Measurements from ENCODE around the gene THOC3.
"Not testable (repeated sequence)": the region's sequence is repeated elsewhere in the genome, so short reads cannot be mapped to it uniquely, and the experiment has no call there.

The THOC3 gene

GRCh38 chr5:175967471-175968372, at the start of gene THOC3:
Gene THOC3, minus strand, starts transcription at chr5:175968315. Its CDS starts 107 bp downstream, at chr5:175968208.
- peak; percentile 77 for DNase-seq (ENCODE audit: low read depth)

GRCh38 chr5:176017324-176017723, 49.2 kb upstream of the THOC3 start:
- DNase-seq (ENCODE audit: low read depth) = not testable (repeated sequence)

- not testable (repeated sequence) for DNase-seq (ENCODE audit: low read depth)
Observed at GRCh38 chr5:176014360-176014759, 46.2 kb upstream of the THOC3 start.

- DNase-seq (ENCODE audit: low read depth) = not testable (repeated sequence)
Observed at GRCh38 chr5:176011088-176011487, 43.0 kb upstream of the THOC3 start.

GRCh38 chr5:176010202-176010601, 42.1 kb upstream of the THOC3 start:
- DNase-seq (ENCODE audit: low read depth) = not testable (repeated sequence)

GRCh38 chr5:176007220-176007619, 39.1 kb upstream of the THOC3 start:
- DNase-seq (ENCODE audit: low read depth) = not testable (repeated sequence)

GRCh38 chr5:176006819-176007218, 38.7 kb upstream of the THOC3 start:
- not testable (repeated sequence) for DNase-seq (ENCODE audit: low read depth)

GRCh38 chr5:175997979-175998378, 29.9 kb upstream of the THOC3 start:
- DNase-seq (ENCODE audit: low read depth) = not testable (repeated sequence)

GRCh38 chr5:175997495-175997894, 29.4 kb upstream of the THOC3 start:
- not testable (repeated sequence) for DNase-seq (ENCODE audit: low read depth)

GRCh38 chr5:175996791-175997190, 28.7 kb upstream of the THOC3 start:
- not testable (repeated sequence) for DNase-seq (ENCODE audit: low read depth)

- DNase-seq (ENCODE audit: low read depth) = not testable (repeated sequence)
Observed at GRCh38 chr5:175995506-175995905, 27.4 kb upstream of the THOC3 start.

- DNase-seq (ENCODE audit: low read depth) = not testable (repeated sequence)
Observed at GRCh38 chr5:175979371-175979995, 11.4 kb upstream of the THOC3 start.

- DNase-seq (ENCODE audit: low read depth) = not testable (repeated sequence)
Observed at GRCh38 chr5:175968381-175968780, 266 bp upstream of the THOC3 start.

- not testable (repeated sequence) for DNase-seq (ENCODE audit: low read depth)
Observed at GRCh38 chr5:175962329-175962728, 5.8 kb downstream of the THOC3 start.

GRCh38 chr5:175960228-175960627, 7.9 kb downstream of the THOC3 start:
- not testable (repeated sequence) for DNase-seq (ENCODE audit: low read depth)

GRCh38 chr5:175958515-175958914, 9.6 kb downstream of the THOC3 start:
- not testable (repeated sequence) for DNase-seq (ENCODE audit: low read depth)

- DNase-seq (ENCODE audit: low read depth) = not testable (repeated sequence)
Observed at GRCh38 chr5:175954107-175954506, 14.0 kb downstream of the THOC3 start.

GRCh38 chr5:175952810-175953209, 15.3 kb downstream of the THOC3 start:
- DNase-seq (ENCODE audit: low read depth) = not testable (repeated sequence)

- not testable (repeated sequence) for DNase-seq (ENCODE audit: low read depth)
Observed at GRCh38 chr5:175951339-175951969, 16.7 kb downstream of the THOC3 start.

- not testable (repeated sequence) for DNase-seq (ENCODE audit: low read depth)
Observed at GRCh38 chr5:175948329-175949108, 19.6 kb downstream of the THOC3 start.

- DNase-seq (ENCODE audit: low read depth) = not testable (repeated sequence)
Observed at GRCh38 chr5:175943253-175943652, 24.9 kb downstream of the THOC3 start.

GRCh38 chr5:175940632-175941031, 27.5 kb downstream of the THOC3 start:
- not testable (repeated sequence) for DNase-seq (ENCODE audit: low read depth)
